Natural killer cell (primary cell): Measurements from ENCODE around the gene ARNT2. TPM values are rescaled to one million over a fixed set of nuclear protein-coding genes. Genes with fewer than 3 reads are reported as not detected.

Source experiments
- ATAC-seq, 3 donors: fragments of 150-1000 bp in 2 of 3; fragments of 200-7000 bp in 1 of 3; cut with Tn5 transposase; 1 replicate in 1 of 3; 2 replicates in 2 of 3; pipeline ENCODE4 v1.10.0; 2021; ENCODE audit warnings: mild to moderate bottlenecking in 2 of 3, moderate library complexity in 2 of 3
- DNase-seq, 2 donors: peaks; one replicate each; pipeline versions ENCODE4 v3.0.0 to v3.0.0-alpha.2; 2013 to 2021; ENCODE audit warnings: mixed read lengths in 1 of 2
- H3K27ac ChIP-seq: one replicate; pipeline ENCODE4 v1.5.1; 2013; ENCODE audit warnings: mild to moderate bottlenecking, low read length
- H3K27me3 ChIP-seq: one replicate; pipeline ENCODE4 v1.6.1; 2013; ENCODE audit warnings: low read length; ENCODE audit not compliant: control insufficient read depth, insufficient read depth
- H3K36me3 ChIP-seq: one replicate; pipeline ENCODE4 v1.6.1; 2013; ENCODE audit warnings: low read length; ENCODE audit not compliant: control insufficient read depth, insufficient read depth
- H3K4me1 ChIP-seq: one replicate; pipeline ENCODE4 v1.6.1; 2013; ENCODE audit warnings: low read length; ENCODE audit not compliant: control insufficient read depth, insufficient read depth
- H3K4me3 ChIP-seq: one replicate; pipeline ENCODE4 v1.5.1; 2013; ENCODE audit warnings: low read length
- H3K9me3 ChIP-seq: one replicate; pipeline ENCODE4 v1.6.1; 2013; ENCODE audit warnings: low read length; ENCODE audit not compliant: control insufficient read depth, insufficient read depth
- H3K27ac Mint-ChIP-seq, 2 donors: one replicate each; pipeline ENCODE4 v1.8.0; 2022; ENCODE audit warnings: mild to moderate bottlenecking in 2 of 2, mixed read lengths in 2 of 2, moderate library complexity in 1 of 2
- H3K27me3 Mint-ChIP-seq, 2 donors: one replicate each; pipeline ENCODE4 v1.8.0; 2022; ENCODE audit warnings: low read depth in 2 of 2, mixed read lengths in 2 of 2
- H3K36me3 Mint-ChIP-seq: one replicate; pipeline ENCODE4 v1.8.0; 2022; ENCODE audit warnings: mixed read lengths
- H3K4me1 Mint-ChIP-seq, 2 donors: one replicate each; pipeline ENCODE4 v1.8.0; 2022; ENCODE audit warnings: mixed read lengths in 2 of 2
- H3K4me3 Mint-ChIP-seq: one replicate; pipeline ENCODE4 v1.8.0; 2022; ENCODE audit warnings: mild to moderate bottlenecking, moderate library complexity, mixed read lengths
- H3K9me3 Mint-ChIP-seq, 2 donors: one replicate each; pipeline ENCODE4 v1.8.0; 2022; ENCODE audit warnings: mixed read lengths in 2 of 2
- WGBS: methylation state at CpG from one replicate; pipeline ENCODE4 v1.1.7; 2013; ENCODE audit warnings: missing lambda C conversion rate; ENCODE audit not compliant: insufficient coverage; 5-methylcytosine and 5-hydroxymethylcytosine counted together
- intact Hi-C: fragments of 100-400 bp; cut with micrococcal nuclease; formaldehyde crosslinking; loops from one replicate; pipeline ENCODE4 v1.14.2; 2022
- total RNA-seq, 4 donors: library from RNA; stranded (reverse); fragments of 120-200 nt in 1 of 4; gene quantifications; one replicate each; pipeline versions ENCODE4 v1.2.3 to v1.2.4, GENCODE V29; 2013 to 2022
- TF ChIP-seq, protein P1 (sequence below): fragments of 200-600 bp; IDR thresholded peaks from one replicate; pipeline ENCODE4 v1.8.0; 2022; ENCODE audit warnings: antibody characterized with exemption

ARNT2 gene
- total RNA-seq, 3 donors from 2014 or later (not counting 1 experiment from before 2014, with no cell fraction given): not detected

DNA sequence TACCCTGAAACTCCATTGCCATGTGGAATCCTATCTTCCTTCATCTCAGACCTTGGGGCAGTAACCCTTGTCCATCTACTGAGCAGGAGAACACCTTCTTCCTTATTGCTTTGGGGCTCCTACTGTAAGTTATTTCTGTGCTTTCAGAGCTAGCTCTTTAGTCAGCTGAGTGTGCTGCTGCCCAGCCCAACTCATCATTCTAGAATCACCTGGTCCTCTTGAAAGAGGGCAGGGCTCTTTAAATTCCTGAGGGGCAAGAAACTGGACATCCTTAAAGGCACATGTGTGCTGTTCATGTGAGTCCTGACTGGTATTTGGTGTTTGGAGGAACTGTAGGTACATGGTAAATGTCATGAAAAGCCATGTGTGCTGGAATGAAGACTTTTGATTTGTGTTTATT is 140.9 kb downstream of the ARNT2 start:
- no peak overlapping the region for H3K4me3 Mint-ChIP-seq
- H3K36me3 ChIP-seq: no peaks in the 10 kb centered on the region
- ATAC-seq: no peak
- DNase-seq: no peak
- TF ChIP-seq, protein P1, sequence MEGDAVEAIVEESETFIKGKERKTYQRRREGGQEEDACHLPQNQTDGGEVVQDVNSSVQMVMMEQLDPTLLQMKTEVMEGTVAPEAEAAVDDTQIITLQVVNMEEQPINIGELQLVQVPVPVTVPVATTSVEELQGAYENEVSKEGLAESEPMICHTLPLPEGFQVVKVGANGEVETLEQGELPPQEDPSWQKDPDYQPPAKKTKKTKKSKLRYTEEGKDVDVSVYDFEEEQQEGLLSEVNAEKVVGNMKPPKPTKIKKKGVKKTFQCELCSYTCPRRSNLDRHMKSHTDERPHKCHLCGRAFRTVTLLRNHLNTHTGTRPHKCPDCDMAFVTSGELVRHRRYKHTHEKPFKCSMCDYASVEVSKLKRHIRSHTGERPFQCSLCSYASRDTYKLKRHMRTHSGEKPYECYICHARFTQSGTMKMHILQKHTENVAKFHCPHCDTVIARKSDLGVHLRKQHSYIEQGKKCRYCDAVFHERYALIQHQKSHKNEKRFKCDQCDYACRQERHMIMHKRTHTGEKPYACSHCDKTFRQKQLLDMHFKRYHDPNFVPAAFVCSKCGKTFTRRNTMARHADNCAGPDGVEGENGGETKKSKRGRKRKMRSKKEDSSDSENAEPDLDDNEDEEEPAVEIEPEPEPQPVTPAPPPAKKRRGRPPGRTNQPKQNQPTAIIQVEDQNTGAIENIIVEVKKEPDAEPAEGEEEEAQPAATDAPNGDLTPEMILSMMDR: no peak
- no peaks in the 10 kb centered on the region for H3K4me1 Mint-ChIP-seq
- no peak overlapping the region for H3K27ac ChIP-seq
- no peaks in the 10 kb centered on the region for H3K27me3 ChIP-seq
- no peaks in the 10 kb centered on the region for H3K4me1 ChIP-seq
- intact Hi-C loops: no loop called here
- H3K9me3 Mint-ChIP-seq: no peaks in the 10 kb centered on the region
- H3K27ac Mint-ChIP-seq: no peak overlapping the region
- H3K27me3 Mint-ChIP-seq: peaks cover 23 to 29% of the 10 kb centered on the region in 2 donors
- no peaks in the 10 kb centered on the region for H3K36me3 Mint-ChIP-seq
- H3K4me3 ChIP-seq: no peak overlapping the region
- no peaks in the 10 kb centered on the region for H3K9me3 ChIP-seq

DNA sequence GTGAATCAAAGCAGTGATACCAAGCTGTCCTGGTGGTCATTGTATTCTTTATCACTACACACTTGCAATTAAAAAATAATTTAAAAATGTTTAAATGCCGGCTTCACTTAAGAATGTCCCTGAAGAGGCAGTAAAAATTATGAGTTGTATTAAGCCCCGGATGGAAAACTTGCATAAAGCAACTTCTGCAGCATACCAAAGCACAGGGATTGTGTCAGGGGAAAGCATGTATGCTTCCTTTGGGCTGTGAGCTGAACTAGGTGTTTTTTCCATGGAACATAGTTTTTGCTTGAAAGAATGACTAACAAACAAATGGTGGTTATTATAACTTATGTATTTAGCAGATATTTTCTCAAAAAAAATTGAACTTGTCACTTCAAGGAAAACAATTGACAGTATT is 143.1 kb downstream of the ARNT2 start:
- DNase-seq (no peak), ATAC-seq (no peak)
- no peaks in the 10 kb centered on the region for H3K36me3 Mint-ChIP-seq
- 95% methylated on average over 2 of the region's 2 CpGs for WGBS
- intact Hi-C loops: no loop called here
- Histone ChIP-seq H3K36me3 (no peaks in the 10 kb centered on the region), H3K27me3 (no peaks in the 10 kb centered on the region), H3K27ac (no peak overlapping the region), H3K9me3 (no peaks in the 10 kb centered on the region), H3K4me1 (no peaks in the 10 kb centered on the region), H3K4me3 (no peak overlapping the region)
- no peaks in the 10 kb centered on the region for H3K9me3 Mint-ChIP-seq
- no peaks in the 10 kb centered on the region for H3K4me1 Mint-ChIP-seq
- H3K4me3 Mint-ChIP-seq: no peak overlapping the region
- TF ChIP-seq, protein P1: no peak
- peaks cover 17 to 29% of the 10 kb centered on the region in 2 donors for H3K27me3 Mint-ChIP-seq
- H3K27ac Mint-ChIP-seq: no peak overlapping the region

DNA sequence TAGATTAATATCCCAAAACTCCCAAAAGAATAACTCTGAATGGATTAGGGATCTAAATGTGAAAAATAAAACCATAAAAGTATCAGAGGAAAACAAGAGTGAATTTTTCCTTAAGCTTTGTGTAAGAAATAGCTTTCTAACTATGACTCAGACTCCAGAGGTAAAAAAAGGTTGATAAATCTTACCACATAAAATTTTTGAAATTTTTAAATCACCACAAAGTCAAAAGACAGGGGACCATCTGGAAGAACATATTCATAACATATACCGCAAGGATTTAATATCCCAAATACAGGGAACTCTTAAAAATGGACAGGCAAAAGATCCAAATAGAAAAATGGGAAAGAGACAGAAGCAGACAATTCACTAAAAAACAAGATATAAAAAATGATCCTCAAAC is 145.0 kb downstream of the ARNT2 start:
- Histone ChIP-seq H3K27ac (no peak overlapping the region), H3K36me3 (no peaks in the 10 kb centered on the region), H3K9me3 (no peaks in the 10 kb centered on the region), H3K27me3 (no peaks in the 10 kb centered on the region), H3K4me1 (no peaks in the 10 kb centered on the region), H3K4me3 (no peak overlapping the region)
- Mint-ChIP-seq H3K4me1 (no peaks in the 10 kb centered on the region), H3K36me3 (no peaks in the 10 kb centered on the region), H3K9me3 (no peaks in the 10 kb centered on the region), H3K27me3 (peaks cover 13 to 37% of the 10 kb centered on the region in 2 donors), H3K4me3 (no peak overlapping the region), H3K27ac (no peak overlapping the region)
- 100% methylated on average over 1 of the region's 1 CpG for WGBS
- DNase-seq (no peak), ATAC-seq (no peak)
- intact Hi-C loops: no loop called here
- TF ChIP-seq, protein P1: no peak

DNA sequence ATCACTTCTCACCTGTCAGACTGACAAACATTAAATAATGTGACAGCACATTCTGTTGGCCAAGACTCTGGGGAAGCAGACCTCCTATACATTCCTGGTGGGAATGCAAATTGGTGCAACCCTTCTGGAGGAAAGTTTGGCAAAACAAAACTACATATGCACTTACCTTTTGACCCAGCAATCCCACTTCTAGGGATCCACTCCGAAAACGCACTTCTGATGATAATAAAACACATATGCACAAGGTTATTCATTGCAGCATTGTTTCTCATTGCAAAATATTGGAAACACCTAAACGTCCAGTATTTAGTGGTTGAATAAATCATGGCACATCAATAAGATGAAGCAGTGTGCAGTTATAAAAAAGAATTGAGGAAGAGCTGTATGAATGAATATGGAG is 145.5 kb downstream of the ARNT2 start:
- no peaks in the 10 kb centered on the region for H3K36me3 ChIP-seq
- no peaks in the 10 kb centered on the region for H3K9me3 ChIP-seq
- H3K27me3 Mint-ChIP-seq: peaks cover 11 to 35% of the 10 kb centered on the region in 2 donors
- intact Hi-C loops: no loop called here
- no peak overlapping the region for H3K4me3 ChIP-seq
- no peak overlapping the region for H3K27ac ChIP-seq
- H3K27me3 ChIP-seq: no peaks in the 10 kb centered on the region
- no peaks in the 10 kb centered on the region for H3K36me3 Mint-ChIP-seq
- H3K9me3 Mint-ChIP-seq: no peaks in the 10 kb centered on the region
- no peaks in the 10 kb centered on the region for H3K4me1 Mint-ChIP-seq
- no peaks in the 10 kb centered on the region for H3K4me1 ChIP-seq
- H3K4me3 Mint-ChIP-seq: no peak overlapping the region
- DNase-seq (no peak), ATAC-seq (no peak)
- WGBS: 89% methylated on average over 3 of the region's 3 CpGs
- no peak overlapping the region for H3K27ac Mint-ChIP-seq
- TF ChIP-seq, protein P1: no peak
